GM06990 (cell line): ENCODE results near the gene MAN2B2.

ENCODE experiments used
- DNase-seq: peaks from one replicate; pipeline ENCODE4 v3.0.0-alpha.2; 2011; ENCODE audit not compliant: insufficient read length; ENCODE audit errors: extremely low read depth
- H3K27me3 ChIP-seq: replicated peaks from 2 replicates; pipeline ENCODE4 v1.6.0; 2011; ENCODE audit warnings: low read length; ENCODE audit not compliant: control insufficient read depth, insufficient read depth
- H3K36me3 ChIP-seq: 2 replicates; pipeline ENCODE4 v1.5.1; 2011; ENCODE audit warnings: low read length; ENCODE audit not compliant: control insufficient read depth, insufficient read depth
- H3K4me3 ChIP-seq: replicated peaks from 2 replicates; pipeline ENCODE4 v1.5.1; 2011; ENCODE audit warnings: low read depth, mild to moderate bottlenecking, control low read depth, low read length
- TF ChIP-seq, protein P1 (sequence below): IDR thresholded peaks from 2 replicates; pipeline ENCODE4 v1.5.1; 2011; ENCODE audit warnings: low read length, control low read depth, mild to moderate bottlenecking, inconsistent platforms; ENCODE audit not compliant: insufficient read depth, poor library complexity, severe bottlenecking

The MAN2B2 gene

GRCh38 chr4:6574747-6575502, at the start of gene MAN2B2:
Gene MAN2B2, plus strand, starts transcription at chr4:6575189. Its CDS starts 22 bp downstream, at chr4:6575211.
- DNase-seq: peak; percentile 84
- Histone ChIP-seq H3K27me3 (peaks cover 4% of the 10 kb centered on the region; the same call in 1 of the 2 replicates), H3K4me3 (peak within 1 kb of the TSS; percentile 81), H3K36me3 (peaks cover 15% of the 10 kb centered on the region)
- TF ChIP-seq, protein P1, sequence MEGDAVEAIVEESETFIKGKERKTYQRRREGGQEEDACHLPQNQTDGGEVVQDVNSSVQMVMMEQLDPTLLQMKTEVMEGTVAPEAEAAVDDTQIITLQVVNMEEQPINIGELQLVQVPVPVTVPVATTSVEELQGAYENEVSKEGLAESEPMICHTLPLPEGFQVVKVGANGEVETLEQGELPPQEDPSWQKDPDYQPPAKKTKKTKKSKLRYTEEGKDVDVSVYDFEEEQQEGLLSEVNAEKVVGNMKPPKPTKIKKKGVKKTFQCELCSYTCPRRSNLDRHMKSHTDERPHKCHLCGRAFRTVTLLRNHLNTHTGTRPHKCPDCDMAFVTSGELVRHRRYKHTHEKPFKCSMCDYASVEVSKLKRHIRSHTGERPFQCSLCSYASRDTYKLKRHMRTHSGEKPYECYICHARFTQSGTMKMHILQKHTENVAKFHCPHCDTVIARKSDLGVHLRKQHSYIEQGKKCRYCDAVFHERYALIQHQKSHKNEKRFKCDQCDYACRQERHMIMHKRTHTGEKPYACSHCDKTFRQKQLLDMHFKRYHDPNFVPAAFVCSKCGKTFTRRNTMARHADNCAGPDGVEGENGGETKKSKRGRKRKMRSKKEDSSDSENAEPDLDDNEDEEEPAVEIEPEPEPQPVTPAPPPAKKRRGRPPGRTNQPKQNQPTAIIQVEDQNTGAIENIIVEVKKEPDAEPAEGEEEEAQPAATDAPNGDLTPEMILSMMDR: no peak

DNA sequence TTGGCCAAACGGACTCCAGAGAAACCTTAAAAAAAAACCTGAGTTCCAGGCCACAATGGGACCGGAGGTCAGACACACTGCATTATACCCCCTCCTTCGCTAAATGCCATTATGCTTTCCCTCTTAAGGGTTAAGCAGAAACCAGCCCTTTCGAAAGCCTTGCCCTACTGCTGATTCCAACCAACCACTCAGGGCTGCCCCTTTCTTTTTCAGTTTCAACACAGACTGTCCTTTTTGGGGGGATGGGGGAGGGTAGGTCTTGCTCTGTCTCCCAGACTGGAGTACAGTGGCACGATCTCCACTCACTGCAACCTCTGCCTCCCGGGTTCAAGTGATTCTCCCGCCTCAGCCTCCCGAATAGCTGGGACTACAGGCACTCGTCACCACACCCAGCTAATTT, 49.5 kb upstream of the MAN2B2 start:
- Histone ChIP-seq H3K27me3 (peaks cover 2% of the 10 kb centered on the region; the same call in 1 of the 2 replicates), H3K36me3 (no peaks in the 10 kb centered on the region), H3K4me3 (no peak overlapping the region)
- DNase-seq: no peak
- TF ChIP-seq, protein P1: no peak

GRCh38 chr4:6526156-6526555, 48.8 kb upstream of the MAN2B2 start:
- H3K27me3 ChIP-seq: peaks cover 2% of the 10 kb centered on the region; the same call in 1 of the 2 replicates
- TF ChIP-seq, protein P1: no peak
- H3K36me3 ChIP-seq: no peaks in the 10 kb centered on the region
- H3K4me3 ChIP-seq: no peak overlapping the region
- no peak for DNase-seq

GRCh38 chr4:6526671-6527091, 48.3 kb upstream of the MAN2B2 start:
- TF ChIP-seq, protein P1: no peak
- no peak for DNase-seq
- Histone ChIP-seq H3K27me3 (peaks cover 2% of the 10 kb centered on the region; the same call in 1 of the 2 replicates), H3K36me3 (no peaks in the 10 kb centered on the region), H3K4me3 (no peak overlapping the region)

- DNase-seq: no peak
- TF ChIP-seq, protein P1: no peak
- Histone ChIP-seq H3K27me3 (peaks cover 2% of the 10 kb centered on the region; the same call in 1 of the 2 replicates), H3K4me3 (no peak overlapping the region), H3K36me3 (no peaks in the 10 kb centered on the region)
Measured at GRCh38 chr4:6527259-6527658, 47.7 kb upstream of the MAN2B2 start.
